Measurements from ENCODE around the gene MED13L.

The MED13L gene

GRCh38 chr12:116172224-116172849 is 105.2 kb downstream of the MED13L start:
- no peak for TF ChIP-seq CTCF (IDR thresholded peaks at IDR 0.05; ENCODE audit: insufficient read depth, missing control alignments)
- FAIRE-seq (no peak), DNase-seq (ENCODE audit: insufficient read length, low spot score) (no peak)

GRCh38 chr12:116171549-116171948 is 105.9 kb downstream of the MED13L start:
- FAIRE-seq (no peak), DNase-seq (ENCODE audit: insufficient read length, low spot score) (no peak)
- no peak for TF ChIP-seq CTCF (IDR thresholded peaks at IDR 0.05; ENCODE audit: insufficient read depth, missing control alignments)

GRCh38 chr12:116169071-116169470 is 108.4 kb downstream of the MED13L start:
- DNase-seq (ENCODE audit: insufficient read length, low spot score), result no peak
- TF ChIP-seq CTCF (IDR thresholded peaks at IDR 0.05; ENCODE audit: insufficient read depth, missing control alignments), result no peak
- FAIRE-seq, result no peak

- no peak for DNase-seq (ENCODE audit: insufficient read length, low spot score)
- TF ChIP-seq CTCF (IDR thresholded peaks at IDR 0.05; ENCODE audit: insufficient read depth, missing control alignments), result no peak
- FAIRE-seq, result no peak
Measured at GRCh38 chr12:116166306-116166705, 111.2 kb downstream of the MED13L start.

- no peak for TF ChIP-seq CTCF (IDR thresholded peaks at IDR 0.05; ENCODE audit: insufficient read depth, missing control alignments)
- FAIRE-seq, result no peak
- DNase-seq (ENCODE audit: insufficient read length, low spot score), result no peak
Measured at GRCh38 chr12:116165036-116165425, 112.5 kb downstream of the MED13L start.

- DNase-seq (ENCODE audit: insufficient read length, low spot score) (no peak), FAIRE-seq (peak; percentile 93)
- TF ChIP-seq CTCF (IDR thresholded peaks at IDR 0.05; ENCODE audit: insufficient read depth, missing control alignments), result no peak
Measured at GRCh38 chr12:116164250-116165035, 113.0 kb downstream of the MED13L start.

- no peak for FAIRE-seq
- no peak for DNase-seq (ENCODE audit: insufficient read length, low spot score)
Measured at GRCh38 chr12:116162071-116162470, 115.4 kb downstream of the MED13L start.

More at GRCh38 chr12:116162071-116162470, 115.4 kb downstream of the MED13L start:
- TF ChIP-seq CTCF (IDR thresholded peaks at IDR 0.05; ENCODE audit: insufficient read depth, missing control alignments), result no peak
